Rectal smooth muscle tissue (tissue), 1 donor: ENCODE results near the gene MYCT1.
"Not testable (repeated sequence)": the region's sequence is repeated elsewhere in the genome, so short reads cannot be mapped to it uniquely, and the experiment has no call there.

Experiments
- H3K27ac ChIP-seq: one replicate; pipeline ENCODE4 v1.7.0; 2013; ENCODE audit warnings: low read depth, low read length, inconsistent platforms
- H3K27me3 ChIP-seq: one replicate; pipeline ENCODE4 v1.7.0; 2013; ENCODE audit warnings: low read length; ENCODE audit not compliant: control insufficient read depth, insufficient read depth
- H3K36me3 ChIP-seq: one replicate; pipeline ENCODE4 v1.7.0; 2013; ENCODE audit warnings: low read length; ENCODE audit not compliant: control insufficient read depth, insufficient read depth
- H3K4me1 ChIP-seq: one replicate; pipeline ENCODE4 v1.7.0; 2013; ENCODE audit warnings: low read length; ENCODE audit not compliant: control insufficient read depth, insufficient read depth
- H3K4me3 ChIP-seq: one replicate; pipeline ENCODE4 v1.7.0; 2013; ENCODE audit warnings: low read length
- H3K9ac ChIP-seq: one replicate; pipeline ENCODE4 v1.7.0; 2013; ENCODE audit warnings: low read length

MYCT1 gene, protein sequence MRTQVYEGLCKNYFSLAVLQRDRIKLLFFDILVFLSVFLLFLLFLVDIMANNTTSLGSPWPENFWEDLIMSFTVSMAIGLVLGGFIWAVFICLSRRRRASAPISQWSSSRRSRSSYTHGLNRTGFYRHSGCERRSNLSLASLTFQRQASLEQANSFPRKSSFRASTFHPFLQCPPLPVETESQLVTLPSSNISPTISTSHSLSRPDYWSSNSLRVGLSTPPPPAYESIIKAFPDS

DNA sequence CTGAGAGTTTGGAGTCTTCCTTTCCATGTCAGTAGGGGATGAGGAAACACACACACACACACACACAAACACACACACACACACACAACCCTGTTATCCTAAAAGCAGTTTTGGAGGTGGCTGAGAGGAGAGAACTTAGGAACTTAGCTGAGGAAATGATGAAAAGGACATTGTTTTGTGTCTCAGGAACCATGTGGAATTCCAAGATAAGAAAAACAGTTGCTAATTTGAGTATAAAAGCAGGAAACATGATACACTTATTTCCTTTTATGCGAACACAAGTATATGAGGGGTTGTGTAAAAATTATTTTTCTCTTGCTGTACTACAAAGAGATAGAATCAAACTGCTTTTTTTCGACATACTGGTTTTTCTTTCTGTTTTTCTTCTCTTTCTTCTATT is at the start of gene MYCT1:
MYCT1 (plus strand) TSS at position 264 of the 400 bp plus-strand sequence; CDS start at position 270, 6 bp downstream.
- no peak within 1 kb of the TSS for H3K4me3 ChIP-seq
- H3K36me3 ChIP-seq: no peaks in the 10 kb centered on the region
- no peak within 1 kb of the TSS for H3K9ac ChIP-seq
- no peak within 1 kb of the TSS for H3K27ac ChIP-seq
- H3K27me3 ChIP-seq: no peaks in the 10 kb centered on the region
- H3K4me1 ChIP-seq: no peaks in the 10 kb centered on the region

DNA sequence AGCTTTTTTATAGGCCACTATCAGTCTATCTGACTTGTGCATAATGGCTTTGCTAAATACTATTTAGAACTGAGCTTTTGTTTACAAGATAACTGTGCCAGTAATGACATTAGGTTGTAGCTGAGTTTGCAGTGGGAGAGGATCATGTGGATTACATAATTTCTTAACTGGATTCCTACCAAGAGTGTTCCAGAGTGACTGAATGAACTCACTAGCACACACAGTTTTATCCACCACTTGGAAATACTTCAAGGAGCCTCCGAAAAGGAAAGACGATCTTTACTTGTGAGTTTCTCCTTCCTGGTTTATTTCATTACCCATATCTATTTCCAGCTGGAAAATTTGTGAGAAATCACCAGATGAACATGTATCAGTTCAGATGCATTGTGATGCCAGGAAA is 49.6 kb upstream of the MYCT1 start:
- no peaks in the 10 kb centered on the region for H3K36me3 ChIP-seq
- no peaks in the 10 kb centered on the region for H3K27me3 ChIP-seq
- H3K4me1 ChIP-seq: no peaks in the 10 kb centered on the region
- H3K4me3 ChIP-seq: no peak overlapping the region
- H3K9ac ChIP-seq: no peak overlapping the region
- no peak overlapping the region for H3K27ac ChIP-seq

DNA sequence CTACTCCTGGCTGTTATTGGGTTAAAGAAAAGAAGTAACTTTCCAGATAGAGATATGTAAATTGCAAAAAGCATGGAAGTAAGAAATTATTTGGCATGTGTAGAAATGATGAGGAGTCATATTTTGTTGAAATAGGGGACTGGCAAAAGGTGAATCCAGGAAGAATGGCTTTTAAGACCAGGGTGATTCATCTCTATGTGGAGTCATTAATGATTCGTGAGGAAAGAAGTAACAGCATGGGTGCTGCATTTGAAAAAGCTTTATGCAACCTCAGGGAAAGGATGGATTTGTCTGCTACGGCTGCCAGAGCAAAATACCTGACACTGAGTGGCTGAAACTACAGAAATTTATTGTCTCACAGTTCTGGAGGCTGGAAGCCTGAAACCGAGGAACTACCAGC is 45.7 kb upstream of the MYCT1 start:
- Histone ChIP-seq H3K4me3 (no peak overlapping the region), H3K27me3 (no peaks in the 10 kb centered on the region), H3K9ac (no peak overlapping the region), H3K4me1 (no peaks in the 10 kb centered on the region), H3K27ac (no peak overlapping the region), H3K36me3 (no peaks in the 10 kb centered on the region)

DNA sequence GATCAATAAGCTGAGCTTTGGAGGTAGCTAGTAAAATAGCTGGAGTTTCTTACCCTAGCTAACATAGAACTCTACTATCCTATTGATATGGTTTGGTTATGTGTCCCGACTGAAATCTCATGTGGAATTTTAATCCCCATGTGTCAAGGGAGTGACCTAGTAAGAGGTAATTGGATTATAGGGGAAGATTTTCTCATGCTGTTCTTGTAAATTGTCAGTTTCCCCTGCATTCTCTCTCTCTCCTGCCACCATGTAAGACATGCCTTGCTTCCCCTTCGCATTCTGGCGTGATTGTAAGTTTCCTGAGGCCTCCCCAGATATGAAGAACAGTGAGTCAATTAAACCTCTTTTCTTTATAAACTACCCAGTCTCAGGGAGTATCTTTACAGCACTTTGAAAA is 35.9 kb upstream of the MYCT1 start:
- Histone ChIP-seq H3K27ac (no peak overlapping the region), H3K4me1 (no peaks in the 10 kb centered on the region), H3K9ac (no peak overlapping the region), H3K36me3 (no peaks in the 10 kb centered on the region), H3K27me3 (no peaks in the 10 kb centered on the region), H3K4me3 (no peak overlapping the region)

DNA sequence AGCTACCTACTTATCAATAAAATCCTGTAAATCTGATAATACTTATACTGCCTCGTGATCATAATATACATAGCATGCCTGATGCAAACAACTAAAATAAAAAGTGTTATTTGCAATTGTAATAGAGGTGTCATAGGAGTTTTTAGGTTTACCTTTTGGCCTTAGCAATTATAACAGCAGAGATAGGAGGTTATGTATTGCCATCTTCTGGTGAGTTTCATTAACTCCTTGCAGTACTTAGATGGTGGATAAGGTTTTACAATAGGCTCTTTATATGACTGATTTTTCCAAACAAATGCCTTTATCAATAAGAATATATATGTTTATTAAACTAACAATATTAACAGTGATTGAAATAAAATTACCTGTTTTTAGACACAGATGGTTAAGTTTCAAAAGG is 27.8 kb upstream of the MYCT1 start:
- H3K4me3 ChIP-seq: no peak overlapping the region
- no peaks in the 10 kb centered on the region for H3K27me3 ChIP-seq
- H3K9ac ChIP-seq: no peak overlapping the region
- H3K4me1 ChIP-seq: no peaks in the 10 kb centered on the region
- no peaks in the 10 kb centered on the region for H3K36me3 ChIP-seq
- no peak overlapping the region for H3K27ac ChIP-seq

DNA sequence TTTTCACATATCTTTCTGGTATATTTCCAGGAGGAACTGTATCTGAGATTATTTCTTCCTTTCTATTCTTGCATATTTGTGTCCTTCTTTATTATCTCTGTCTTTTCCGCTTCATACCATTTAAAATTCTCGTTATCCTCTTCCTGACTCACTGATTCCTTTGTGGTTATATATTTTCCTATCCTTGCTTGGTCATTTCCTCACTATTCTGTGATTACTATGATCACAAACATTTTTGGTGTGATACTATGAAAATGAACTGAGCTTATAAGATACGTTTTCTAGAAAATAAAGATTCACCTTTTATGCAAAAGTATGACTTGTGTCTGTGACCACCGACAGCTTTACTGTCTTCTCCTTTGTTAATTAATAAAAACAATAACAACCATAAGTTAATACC is 26.5 kb upstream of the MYCT1 start:
- no peaks in the 10 kb centered on the region for H3K27me3 ChIP-seq

DNA sequence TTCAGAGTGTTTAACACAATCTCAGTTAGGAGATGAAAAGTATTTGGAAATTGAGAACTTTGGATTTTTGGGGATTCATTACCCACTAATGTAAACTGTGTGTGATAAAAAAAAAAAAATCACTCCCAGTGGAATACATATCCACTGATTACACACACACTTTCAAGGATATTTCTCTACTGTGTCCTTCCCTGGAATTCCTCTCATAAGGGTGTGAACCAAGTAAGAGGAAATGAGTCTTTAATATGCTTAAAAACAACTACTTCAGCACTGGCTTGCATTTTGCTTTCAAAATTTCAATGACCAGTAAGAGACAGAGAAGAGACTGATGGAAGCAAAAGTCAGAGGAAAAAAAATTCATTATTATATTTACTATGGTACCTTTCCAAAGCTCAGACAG is 24.5 kb upstream of the MYCT1 start:
- Histone ChIP-seq H3K9ac (no peak overlapping the region), H3K27me3 (no peaks in the 10 kb centered on the region), H3K36me3 (no peaks in the 10 kb centered on the region), H3K27ac (no peak overlapping the region), H3K4me1 (no peaks in the 10 kb centered on the region), H3K4me3 (no peak overlapping the region)

More for the DNA sequence above, 26.5 kb upstream of the MYCT1 start:
- no peak overlapping the region for H3K4me3 ChIP-seq
- no peak overlapping the region for H3K9ac ChIP-seq
- no peaks in the 10 kb centered on the region for H3K4me1 ChIP-seq
- H3K27ac ChIP-seq: no peak overlapping the region
- H3K36me3 ChIP-seq: no peaks in the 10 kb centered on the region

DNA sequence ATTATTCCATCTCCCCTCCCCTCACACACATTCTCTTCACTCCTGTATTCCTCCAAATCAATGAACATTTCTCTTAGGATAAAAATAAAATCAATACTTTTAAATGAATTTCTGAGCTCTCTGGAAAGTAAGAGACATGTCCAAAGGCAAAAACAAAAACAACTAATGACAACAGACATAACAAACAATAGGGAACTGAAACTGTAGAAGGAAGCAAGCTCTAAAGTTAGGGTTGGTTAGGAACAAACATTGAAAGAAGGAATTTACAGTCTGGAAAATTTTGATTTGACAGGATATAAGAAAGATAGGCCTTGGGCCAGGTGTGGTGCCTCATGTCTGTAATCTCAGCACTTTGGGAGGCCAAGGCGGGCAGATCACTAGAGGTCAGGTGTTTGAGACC is 17.5 kb upstream of the MYCT1 start:
- no peaks in the 10 kb centered on the region for H3K4me1 ChIP-seq
- no peak overlapping the region for H3K4me3 ChIP-seq
- no peaks in the 10 kb centered on the region for H3K36me3 ChIP-seq
- no peaks in the 10 kb centered on the region for H3K27me3 ChIP-seq
- H3K27ac ChIP-seq: no peak overlapping the region
- H3K9ac ChIP-seq: no peak overlapping the region

DNA sequence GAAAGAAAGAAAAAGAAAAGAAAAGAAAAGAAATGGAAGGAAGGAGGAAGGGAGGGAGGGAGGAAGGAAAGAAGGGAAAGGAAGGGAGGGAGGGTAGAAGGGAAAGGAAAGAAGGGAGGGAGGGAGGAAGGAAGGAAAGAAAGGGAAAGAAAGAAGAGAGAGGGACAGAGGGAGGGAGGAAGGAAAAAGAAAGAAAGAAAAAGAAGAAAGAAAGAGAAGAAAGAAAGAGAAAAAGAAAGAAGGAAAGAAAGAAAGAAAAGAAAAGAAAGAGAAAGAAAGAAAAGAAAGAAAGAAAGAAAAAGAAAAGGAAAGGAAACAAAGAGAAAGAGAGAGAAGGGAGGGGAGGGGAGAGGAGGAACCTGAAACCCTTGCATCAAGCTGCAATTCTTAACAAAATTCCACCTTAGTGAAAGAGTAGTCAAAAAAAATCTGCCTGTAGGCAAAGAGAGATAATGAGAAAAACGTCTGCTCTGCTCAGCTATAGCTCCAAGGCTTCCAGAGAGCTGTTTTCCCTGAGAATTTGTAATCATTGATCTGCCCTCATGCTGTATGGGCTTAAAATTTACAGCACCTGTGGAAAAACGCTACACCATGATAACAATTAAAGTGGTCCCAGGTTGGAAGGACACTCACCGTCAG is 16.7 kb upstream of the MYCT1 start:
- H3K36me3 ChIP-seq: no peaks in the 10 kb centered on the region
- H3K4me1 ChIP-seq: no peaks in the 10 kb centered on the region
- no peaks in the 10 kb centered on the region for H3K27me3 ChIP-seq
- no peak overlapping the region for H3K27ac ChIP-seq
- H3K9ac ChIP-seq: no peak overlapping the region
- no peak overlapping the region for H3K4me3 ChIP-seq

DNA sequence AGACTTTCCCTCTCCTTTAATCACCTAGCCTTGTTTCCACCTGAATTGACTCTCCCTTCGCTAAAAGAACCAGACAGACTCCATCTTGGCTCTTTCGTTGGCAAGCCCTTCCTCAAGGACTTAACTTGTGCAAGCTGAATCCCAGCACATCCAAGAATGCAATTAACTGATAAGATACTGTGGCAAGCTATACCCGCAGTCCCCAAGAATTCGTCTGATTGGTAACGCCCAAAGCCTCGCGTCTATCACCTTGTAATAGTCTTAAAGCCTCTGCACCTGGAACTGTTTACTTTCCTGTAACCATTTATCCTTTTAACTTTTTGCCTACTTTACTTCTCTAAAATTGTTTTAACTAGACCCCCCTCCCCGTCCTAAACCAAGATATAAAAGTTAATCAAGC is 15.6 kb upstream of the MYCT1 start:
- H3K36me3 ChIP-seq: no peaks in the 10 kb centered on the region
- no peaks in the 10 kb centered on the region for H3K4me1 ChIP-seq
- H3K27ac ChIP-seq: no peak overlapping the region
- no peak overlapping the region for H3K4me3 ChIP-seq
- no peaks in the 10 kb centered on the region for H3K27me3 ChIP-seq
- no peak overlapping the region for H3K9ac ChIP-seq

DNA sequence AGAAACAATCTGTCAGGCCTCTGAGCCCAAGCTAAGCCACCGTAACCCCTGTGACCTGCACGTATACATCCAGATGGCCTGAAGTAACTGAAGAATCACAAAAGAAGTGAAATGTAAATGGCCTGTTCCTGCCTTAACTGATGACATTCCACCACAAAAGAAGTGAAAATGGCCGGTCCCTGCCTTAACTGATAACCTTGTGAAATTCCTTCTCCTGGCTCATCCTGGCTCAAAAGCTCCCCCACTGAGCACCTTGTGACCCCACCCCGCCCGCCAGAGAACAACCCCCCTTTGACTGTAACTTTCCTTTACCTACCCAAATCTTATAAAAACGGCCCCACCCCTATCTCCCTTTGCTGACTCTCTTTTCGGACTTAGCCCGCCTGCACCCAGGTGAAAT is 14.8 kb upstream of the MYCT1 start:
- H3K4me1 ChIP-seq, H3K4me3 ChIP-seq, H3K27ac ChIP-seq, H3K9ac ChIP-seq, H3K36me3 ChIP-seq, H3K27me3 ChIP-seq: not testable (repeated sequence)

DNA sequence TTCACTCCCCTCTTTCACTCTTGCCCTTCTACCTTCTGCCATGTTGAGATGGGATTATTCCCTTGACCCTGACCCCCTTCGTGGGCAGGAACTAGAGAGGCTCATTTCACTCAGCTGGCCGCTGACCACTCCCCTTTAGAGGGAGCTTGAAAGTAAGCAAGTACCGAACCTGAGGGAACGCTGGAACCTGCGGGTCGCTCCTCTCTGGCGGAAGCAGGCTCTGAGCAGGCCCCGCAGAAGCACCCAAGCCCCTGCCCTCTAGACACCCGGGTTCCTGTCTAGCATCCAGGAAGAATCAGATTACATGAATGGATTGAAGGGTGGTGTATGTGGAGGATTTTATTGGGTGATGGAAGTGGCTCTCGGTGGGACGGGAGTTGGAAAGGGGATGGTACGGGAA is 11.9 kb upstream of the MYCT1 start:
- Histone ChIP-seq H3K4me1 (no peaks in the 10 kb centered on the region), H3K27ac (no peak overlapping the region), H3K27me3 (no peaks in the 10 kb centered on the region), H3K36me3 (no peaks in the 10 kb centered on the region), H3K4me3 (no peak overlapping the region), H3K9ac (no peak overlapping the region)

DNA sequence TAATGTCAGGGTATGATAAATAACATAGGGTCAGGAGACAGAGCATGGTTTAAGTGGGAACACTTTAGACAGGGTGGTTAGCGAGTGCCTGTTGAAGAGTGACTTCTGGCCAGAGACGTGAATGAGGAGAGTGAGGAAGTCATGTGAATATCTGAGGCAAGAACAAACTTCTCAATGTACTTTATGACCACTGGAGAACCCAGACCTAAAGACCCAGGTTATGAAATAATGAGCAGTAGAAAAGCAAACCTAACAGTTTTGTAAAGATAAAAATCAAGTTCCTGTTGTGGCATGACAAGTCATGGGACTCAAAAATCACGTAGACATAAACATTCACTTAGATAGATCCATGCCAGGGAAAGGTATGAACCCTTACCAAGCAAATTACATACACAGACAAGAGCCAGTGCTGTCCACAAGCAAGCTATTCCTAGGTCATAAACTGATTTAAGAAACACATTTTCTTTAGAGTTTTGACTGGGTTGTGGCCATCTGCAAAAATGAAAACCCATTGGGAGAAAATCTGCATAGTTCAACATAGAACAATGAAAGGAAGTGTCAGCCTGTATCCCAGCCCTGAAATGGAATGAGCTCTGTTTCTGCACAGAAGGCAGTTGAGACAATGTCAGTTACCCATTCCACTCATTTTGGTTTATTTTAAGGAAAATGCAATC is 2.2 kb upstream of the MYCT1 start:
- no peak overlapping the region for H3K27ac ChIP-seq
- no peaks in the 10 kb centered on the region for H3K27me3 ChIP-seq
- H3K9ac ChIP-seq: no peak overlapping the region
- H3K36me3 ChIP-seq: no peaks in the 10 kb centered on the region
- no peak overlapping the region for H3K4me3 ChIP-seq
- no peaks in the 10 kb centered on the region for H3K4me1 ChIP-seq
